Activated CD4-positive, CD25-positive, alpha-beta regulatory T cell treated with anti-CD3 and anti-CD28 coated beads, Interleukin-2, amount 50 U/mL, for 24 hours (primary cell): Measurements from ENCODE around the gene ASIC2.

ENCODE experiments used
- ATAC-seq, 2 donors: fragments of 150-1000 bp; cut with Tn5 transposase; one replicate each; pipeline ENCODE4 v1.10.0; 2021; ENCODE audit warnings: mild to moderate bottlenecking in 1 of 2, moderate library complexity in 1 of 2

Gene ASIC2

DNA sequence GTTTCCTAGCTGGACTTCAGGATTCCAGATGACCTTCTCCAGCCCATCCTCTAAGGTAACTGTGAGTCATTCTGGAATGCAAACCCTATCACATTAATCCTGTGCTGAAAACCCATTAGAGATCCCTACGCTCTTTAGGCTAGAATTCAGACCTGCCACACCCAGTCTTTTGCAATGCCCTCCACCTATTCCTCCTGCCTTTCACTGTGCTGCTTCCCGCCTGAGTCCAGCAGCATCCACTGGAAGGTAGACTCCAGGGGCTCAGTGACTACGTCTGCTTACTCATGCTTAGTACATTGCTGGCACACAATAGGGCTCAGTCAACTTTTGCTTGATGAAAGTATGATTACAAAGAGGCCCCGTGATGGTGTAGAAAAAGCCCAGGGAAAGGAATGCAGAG, 180.3 kb downstream of the ASIC2 start:
- no peak for ATAC-seq

DNA sequence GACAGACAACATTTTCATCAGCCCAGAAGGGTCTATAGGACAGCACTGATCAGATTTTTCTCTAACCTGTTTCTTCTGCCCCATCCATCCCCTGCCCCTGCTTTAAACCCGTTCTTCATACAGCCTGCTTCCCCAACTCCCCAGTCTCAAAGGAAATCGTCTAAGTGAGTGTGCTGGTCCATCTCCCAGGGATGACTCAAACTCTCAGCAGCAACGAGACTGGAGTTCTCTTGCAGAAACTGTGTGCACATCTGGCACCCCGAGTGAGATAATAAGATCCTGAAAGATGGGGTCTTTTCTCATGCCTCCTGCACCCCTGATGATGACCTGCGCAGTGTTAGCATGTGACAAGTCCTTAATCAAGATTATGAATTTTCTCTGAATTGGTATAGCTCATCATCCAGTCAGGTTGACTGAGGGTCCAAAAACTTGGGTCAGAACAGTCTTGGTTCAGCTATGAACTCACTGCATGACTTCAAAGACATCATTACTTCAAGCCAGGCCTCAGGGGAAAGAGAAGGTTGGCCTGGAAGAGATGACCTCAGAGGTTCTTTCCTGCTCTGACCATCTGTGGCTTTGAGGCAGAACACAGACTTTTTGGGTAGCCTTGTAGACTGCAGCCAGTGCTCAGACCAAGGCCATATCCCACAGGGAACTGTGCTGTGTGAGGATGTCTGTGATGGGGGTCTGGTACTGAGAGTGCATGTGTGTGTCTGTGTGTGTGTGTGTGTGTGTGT, 183.6 kb downstream of the ASIC2 start:
- no peak for ATAC-seq

GRCh38 chr17:33106525-33107165, 186.4 kb downstream of the ASIC2 start:
- no peak for ATAC-seq

DNA sequence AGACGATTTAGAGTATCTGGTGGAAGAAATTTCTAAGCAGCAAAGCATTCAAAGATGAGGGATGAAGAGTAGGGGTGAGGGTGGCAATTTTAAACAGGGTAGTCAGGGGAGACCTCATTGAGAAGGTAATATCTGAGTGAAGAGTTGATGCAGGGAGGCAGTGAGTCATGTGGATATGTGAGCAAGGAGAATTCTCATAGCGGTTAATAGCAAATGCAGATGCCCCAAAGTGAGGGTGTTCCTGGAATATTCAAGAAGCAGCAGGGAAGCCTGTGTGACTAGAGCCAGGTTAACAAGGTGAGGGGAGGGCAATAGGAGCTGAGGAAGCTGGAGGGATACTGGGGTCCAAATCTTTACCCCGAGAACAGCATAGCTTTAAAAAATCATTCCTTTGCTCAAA, 187.2 kb downstream of the ASIC2 start:
- ATAC-seq, result no peak

DNA sequence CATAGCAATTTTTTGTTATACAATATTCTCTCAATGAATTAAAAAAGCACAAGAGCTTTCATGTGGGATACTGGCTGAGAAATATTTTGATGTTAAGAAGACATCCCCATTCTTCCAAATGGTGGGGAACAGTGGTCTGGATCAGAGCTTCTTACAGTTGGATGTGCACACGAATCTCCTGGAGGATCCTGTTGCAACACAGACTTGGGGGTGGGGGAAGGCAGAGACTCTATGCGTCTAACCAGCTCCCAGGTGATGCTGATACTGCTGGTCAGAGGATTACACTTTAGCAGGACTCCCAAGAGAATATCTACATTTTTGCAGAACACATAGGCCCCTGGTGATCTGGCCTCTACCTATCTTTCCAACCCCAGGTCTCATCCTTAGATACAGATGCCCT, 193.2 kb downstream of the ASIC2 start:
- ATAC-seq, result no peak

DNA sequence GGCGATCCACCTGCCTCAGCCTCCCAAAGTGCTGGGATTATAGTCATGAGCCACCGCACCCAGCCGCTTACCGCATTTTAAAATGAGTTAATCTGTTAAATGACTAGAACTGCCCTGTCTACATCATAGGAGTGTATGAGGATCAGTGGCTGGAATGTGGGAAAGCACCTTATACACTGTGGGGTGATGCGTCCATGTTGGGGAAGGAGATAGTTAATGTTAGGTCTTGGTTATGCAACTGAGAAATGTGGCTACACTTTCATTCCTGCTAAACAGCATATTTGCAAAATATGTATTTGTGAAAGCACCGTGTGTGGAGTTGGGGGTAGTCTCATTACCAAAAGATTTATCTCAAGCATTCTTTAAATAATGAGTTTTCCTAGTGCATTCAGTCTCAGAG, 193.8 kb downstream of the ASIC2 start:
- ATAC-seq, result no peak

- no peak for ATAC-seq
Observed at GRCh38 chr17:33097411-33097810, 195.7 kb downstream of the ASIC2 start.

- ATAC-seq, result no peak
Observed at GRCh38 chr17:33096161-33096560, 196.9 kb downstream of the ASIC2 start.

- ATAC-seq, result no peak
Observed at GRCh38 chr17:33091271-33091670, 201.8 kb downstream of the ASIC2 start.

DNA sequence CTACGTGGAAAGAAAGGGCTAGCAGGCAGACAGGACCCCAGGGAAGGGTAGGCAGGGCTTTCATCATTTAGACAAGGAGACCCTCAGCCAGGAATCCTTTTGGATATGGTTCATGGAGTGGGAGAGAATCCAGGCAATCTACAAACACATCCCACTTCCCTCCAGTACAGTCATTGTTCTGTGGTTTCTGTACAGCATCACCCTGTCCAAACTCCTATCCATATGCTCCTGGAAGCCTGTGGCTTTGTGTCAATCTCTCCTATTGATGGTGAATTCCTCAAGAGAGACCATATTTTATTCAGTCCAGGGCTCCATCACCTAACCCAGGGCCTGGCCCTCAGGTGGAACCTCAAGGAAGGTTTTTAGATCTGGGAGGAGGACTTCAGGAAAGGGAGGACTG, 202.3 kb downstream of the ASIC2 start:
- ATAC-seq, result no peak

DNA sequence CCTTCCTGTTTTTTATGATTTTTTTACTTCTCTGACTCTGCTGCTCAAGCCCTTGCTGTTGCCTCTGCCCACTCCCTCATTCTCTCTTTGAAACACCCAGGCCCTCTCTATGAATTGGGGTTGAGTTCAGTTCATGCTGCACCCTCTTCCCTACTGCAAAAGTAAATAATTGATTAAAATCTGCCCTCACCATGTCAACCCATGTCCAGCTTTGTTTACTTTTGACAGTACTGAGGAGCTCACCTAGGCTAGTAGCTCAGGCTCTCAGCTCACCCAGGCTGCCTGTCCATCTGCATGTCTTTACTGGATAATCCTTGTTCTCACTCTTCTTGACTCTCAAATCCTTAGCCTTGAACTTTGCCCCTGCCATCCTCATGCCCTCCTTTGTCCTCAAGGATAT, 206.2 kb downstream of the ASIC2 start:
- no peak for ATAC-seq

GRCh38 chr17:33086041-33086440, 207.1 kb downstream of the ASIC2 start:
- no peak for ATAC-seq

- no peak for ATAC-seq
Observed at GRCh38 chr17:33085256-33085655, 207.8 kb downstream of the ASIC2 start.

DNA sequence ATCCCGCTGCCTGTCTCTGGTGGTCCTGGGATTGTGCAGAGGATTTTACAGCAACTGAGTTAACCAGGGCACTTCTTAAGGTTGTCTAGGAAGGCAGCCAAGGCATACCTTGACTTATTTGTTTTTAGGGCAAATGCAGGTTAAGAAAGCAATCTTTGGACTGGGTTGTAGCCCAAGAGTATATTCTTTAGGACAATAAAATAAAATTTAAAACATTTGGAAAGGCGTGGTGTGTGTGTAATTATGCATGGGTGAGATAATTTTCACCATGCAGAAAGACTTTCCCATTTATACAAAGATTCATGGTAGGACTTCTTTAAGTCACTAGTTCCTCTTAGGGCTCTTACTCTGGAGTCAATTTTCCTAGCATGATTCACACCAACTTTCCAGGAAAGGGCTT, 208.3 kb downstream of the ASIC2 start:
- ATAC-seq, result no peak

- no peak for ATAC-seq
Observed at GRCh38 chr17:33082529-33083173, 210.4 kb downstream of the ASIC2 start.

DNA sequence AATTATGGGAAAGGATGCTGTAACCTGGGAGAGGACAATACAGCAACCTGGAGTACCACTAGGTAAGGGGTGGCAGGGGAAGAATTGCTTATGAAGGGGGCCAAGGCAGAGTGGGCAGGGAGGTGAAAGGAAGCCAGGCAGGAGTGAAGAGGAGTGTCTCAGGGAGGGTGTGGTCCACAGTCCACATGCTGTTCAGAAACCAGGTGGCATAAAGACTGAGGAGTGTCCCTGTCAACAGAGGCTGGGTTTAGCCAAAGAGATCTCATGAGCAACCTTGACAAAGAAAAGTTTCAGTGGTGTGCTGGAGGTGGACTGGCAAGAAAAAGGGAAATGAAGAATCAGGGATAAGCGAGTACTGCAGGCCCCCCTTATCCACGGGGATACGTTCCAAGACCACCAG, 213.0 kb downstream of the ASIC2 start:
- ATAC-seq, result no peak

DNA sequence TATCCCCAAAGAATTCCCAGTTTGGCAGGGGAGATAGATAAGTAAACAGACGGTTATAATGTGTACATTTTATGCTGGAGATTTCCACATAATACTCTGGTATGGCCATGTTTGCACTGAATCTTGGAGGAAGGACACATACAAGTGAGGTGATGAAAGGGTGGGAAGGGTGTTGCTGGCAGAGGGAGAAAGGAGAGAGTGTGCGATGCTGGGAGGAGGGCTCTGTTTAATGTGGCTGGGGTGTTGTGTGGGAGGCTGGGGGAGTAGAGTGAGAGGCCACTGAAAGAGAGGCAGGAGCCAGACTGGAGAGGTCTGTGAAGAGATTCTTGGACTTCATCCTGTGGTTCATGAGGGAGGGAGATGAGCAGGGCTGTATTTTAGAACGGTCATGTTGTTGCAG, 213.9 kb downstream of the ASIC2 start:
- no peak for ATAC-seq

GRCh38 chr17:33076979-33077378, 216.1 kb downstream of the ASIC2 start:
- ATAC-seq, result no peak

DNA sequence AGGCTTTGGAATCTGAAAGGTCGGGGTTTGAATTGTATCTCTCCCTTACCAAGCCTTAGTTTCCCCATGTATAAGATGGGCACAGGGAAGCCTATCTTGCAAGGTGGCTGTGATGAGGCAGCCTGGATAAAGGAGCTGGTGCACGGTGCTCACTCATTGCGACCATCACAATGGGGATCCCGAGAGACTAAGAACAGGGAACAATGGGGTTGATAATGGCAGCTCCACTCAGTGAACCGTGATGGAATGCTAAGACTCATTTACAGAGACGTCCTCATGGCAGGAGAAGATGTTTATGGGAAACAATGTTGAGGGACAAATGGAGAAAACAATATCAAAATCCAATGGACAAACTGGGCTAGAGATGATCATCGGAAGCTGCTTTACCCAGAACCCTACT, 219.7 kb downstream of the ASIC2 start:
- no peak for ATAC-seq

- no peak for ATAC-seq
Observed at GRCh38 chr17:33072421-33073161, 220.5 kb downstream of the ASIC2 start.

- no peak for ATAC-seq
Observed at GRCh38 chr17:33071656-33072055, 221.4 kb downstream of the ASIC2 start.

DNA sequence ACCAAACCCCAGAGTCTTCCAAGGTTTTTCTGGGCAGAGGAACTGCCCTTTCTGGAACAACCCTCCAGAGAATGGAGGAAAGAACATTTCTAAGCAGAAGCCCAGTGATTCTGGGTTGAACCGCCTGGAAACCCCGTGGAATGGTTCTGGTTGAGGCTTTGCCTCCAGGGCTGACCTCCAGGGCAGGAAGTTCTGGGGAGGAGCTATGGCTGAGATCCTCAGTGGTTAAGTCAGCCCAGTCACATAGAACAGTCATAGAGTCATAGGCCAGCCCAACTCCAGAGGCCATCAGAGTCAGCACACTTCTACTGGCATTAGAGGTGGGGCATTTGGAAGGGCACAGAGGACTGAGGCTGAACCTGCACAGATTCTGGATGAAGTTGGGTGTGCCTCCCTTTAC, 235.5 kb downstream of the ASIC2 start:
- no peak for ATAC-seq

DNA sequence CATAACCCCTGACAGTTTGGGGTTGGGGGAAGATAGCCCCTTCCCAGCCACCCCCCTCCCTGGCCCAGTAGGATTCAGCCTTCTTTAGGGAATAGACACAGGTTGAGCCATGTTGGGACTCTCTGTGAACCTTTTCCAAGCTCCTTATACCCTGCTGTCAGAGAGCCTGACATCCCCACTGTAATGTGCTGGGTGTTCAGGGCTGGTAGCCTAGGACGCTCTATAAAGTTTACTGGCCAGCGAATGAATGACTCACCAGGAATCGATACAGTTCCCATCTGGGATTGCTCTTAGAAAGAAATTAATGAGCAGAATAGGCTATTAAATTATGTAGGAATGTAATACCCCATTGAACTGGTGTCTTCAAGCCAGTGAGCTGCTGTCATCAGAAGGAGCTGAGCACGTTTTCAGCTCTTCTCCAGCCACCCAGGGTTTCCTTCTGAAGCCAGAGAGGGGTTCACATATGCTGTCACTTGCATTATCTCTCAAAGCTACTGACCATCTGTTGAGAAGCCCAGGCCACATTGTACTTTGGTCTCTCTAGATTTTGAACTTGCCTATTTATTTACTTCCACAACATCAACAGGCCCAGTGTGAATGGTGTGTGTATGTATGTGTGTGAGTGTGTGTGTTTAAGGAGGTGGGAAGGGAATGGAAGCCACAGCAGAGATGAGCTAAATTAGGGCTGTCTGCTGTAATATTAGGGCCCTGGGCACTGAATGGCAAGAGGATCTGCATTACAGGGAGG, 236.5 kb downstream of the ASIC2 start:
- ATAC-seq, result no peak
